HG02973 (cell line): Measurements from ENCODE around the gene DUSP10.

Source experiments
- ATAC-seq: cut with Tn5 transposase; IDR thresholded peaks from one replicate; pipeline ENCODE4 v1.9.1; 2021; ENCODE audit warnings: moderate library complexity; ENCODE audit not compliant: unreplicated experiment

The DUSP10 gene

DNA sequence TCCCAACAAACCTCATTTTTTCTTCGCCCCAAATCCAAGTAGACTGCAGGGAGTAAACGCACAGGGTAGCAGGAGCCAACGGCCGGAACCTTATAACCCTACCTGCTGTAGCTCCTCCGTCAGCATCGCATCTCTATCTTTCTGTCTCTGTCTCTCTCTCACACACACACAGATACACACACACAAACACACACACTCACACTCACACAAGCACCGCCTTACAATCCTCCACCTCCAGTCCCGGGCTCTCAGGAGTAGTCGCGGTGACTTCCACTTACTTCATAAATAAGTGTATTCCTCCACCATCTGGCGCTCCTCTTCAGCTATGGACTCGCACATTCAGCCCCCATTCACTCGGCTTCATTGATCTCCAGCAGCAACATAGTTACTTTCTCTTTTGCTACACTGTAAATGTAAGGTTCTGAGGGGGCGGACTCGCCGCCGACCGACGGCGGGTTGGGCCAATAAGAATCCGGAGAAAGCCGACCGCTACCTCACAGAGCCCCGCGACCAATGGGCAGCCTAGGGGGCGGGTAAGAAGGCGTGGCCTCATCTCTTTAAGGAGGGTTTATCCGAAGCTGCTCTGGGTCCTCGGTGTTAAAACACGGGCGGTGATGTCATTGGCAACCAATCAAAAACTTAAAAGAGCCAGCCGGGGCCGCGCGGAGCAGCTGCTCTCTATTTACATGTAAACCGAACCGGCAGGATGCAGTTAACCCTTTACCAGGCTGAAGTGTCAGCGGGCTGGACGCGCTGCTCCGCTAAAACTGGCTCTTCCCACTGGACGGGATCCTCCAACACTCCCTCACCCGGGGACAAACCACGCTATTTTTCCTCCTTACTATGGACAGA, at the start of gene DUSP10:
TSS of gene DUSP10 (minus strand) at position 387 of the 852 bp plus-strand sequence. CDS start 2,345 bp downstream, outside the sequence.
- ATAC-seq: peak; percentile 83

DNA sequence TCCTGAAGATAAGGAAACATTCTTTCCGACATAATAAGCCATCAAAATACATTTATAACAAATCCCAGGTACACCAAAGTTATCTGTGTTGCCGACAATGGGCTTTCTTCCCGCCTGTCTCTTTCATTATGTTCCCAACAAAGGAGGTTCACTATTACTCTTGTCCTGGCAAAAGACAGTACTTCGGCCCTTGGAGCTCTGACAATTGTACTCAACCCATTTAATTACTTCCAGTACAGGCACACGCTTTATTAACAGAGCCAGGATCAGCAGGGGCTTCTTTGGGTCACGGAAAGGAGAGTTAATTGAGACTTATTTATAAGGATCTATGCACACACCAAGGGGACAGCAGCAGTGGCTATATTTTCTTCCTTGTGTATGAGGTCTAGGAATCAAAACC, 46.6 kb upstream of the DUSP10 start:
- ATAC-seq: no peak

GRCh38 chr1:221786647-221787046, 44.8 kb upstream of the DUSP10 start:
- ATAC-seq: no peak

GRCh38 chr1:221783936-221784335, 42.0 kb upstream of the DUSP10 start:
- no peak for ATAC-seq

GRCh38 chr1:221783437-221783836, 41.5 kb upstream of the DUSP10 start:
- no peak for ATAC-seq

DNA sequence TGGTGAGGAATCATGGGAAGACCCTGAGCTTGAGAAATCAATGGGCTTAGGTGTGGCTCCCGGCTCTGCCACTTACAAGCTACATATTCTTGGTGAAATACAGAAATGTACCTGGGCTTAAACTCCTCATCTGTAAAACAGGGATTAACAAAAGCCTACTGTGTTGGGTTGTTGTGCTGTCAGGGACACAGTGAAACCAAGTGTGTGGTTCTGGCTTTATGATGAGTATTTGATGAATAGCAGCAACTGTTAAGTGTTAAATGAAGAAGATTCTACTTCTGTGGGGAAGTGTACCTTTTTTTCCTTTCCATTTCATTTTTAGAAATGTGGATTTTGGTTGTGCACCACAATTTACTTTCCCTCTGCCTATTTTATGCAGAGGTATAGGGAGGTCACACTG, 41.1 kb upstream of the DUSP10 start:
- no peak for ATAC-seq

DNA sequence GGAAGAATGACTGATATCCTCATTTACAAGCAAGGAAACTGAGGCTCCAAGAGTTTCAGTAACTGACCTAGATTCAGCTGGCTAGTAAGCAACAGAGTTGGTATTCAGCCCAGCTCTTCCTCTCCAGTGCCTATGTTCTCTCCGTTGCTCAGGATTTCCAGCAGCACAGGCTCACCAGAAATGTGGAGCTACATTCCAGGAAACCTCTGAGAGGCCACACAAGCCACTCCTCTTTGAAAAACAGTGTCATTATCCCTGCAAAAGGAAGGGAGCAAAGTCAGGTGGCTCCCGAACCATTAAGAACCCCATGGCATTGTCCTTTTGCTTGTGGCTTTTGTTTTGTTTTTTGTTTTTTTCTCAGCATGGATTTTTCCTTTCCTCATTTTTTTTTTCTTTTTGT, 40.6 kb upstream of the DUSP10 start:
- ATAC-seq: no peak

DNA sequence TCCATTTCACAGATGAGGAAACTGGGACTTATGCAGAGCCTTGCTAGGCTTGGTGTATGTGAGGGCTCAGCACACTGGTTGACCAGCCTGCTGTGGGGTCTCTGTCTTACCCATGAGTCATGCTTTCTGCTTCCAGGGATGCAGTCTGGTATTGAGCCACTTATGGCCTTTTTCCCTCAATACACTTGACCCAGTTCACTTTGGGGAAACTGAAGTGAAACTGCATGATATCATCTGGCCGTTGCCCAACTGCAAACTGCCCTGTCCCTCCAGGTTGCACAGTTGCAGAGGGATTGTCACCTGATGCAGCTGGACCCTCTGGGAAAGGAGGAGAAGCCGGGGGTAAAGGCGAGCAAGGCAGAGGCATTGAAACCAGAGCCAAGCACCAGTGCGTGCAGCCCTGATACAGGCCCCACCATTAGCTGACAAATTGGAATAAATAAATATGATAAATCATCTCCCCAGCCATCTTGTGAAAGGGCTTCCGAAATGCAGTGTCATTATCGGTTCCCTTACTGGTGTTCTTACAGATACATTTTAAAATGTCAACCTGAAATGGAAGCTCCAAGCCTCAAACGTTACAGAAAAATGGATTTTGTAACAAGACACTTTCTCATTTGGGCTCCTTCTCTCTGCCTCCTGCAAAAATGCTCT, 39.3 kb upstream of the DUSP10 start:
- ATAC-seq: no peak

DNA sequence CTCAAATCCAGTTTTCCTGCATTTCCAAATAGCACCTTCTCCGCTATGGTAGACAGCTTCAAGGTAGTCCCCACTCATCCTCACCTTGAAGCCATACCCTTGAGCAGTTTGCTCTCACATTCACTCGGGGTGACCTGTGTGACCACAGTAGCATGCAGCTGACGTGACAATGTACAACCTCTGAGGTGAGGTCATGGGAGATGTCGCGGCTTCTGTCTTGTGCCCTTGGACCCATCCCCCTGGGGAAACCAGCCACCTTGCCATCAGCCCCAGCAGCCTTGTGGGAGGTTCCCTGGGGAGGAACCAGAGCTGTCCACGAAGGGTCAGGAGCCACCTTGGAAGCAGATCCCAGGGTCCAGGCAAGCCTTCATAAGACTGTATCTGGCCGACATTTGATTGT, 38.3 kb upstream of the DUSP10 start:
- no peak for ATAC-seq

- no peak for ATAC-seq
Measured at GRCh38 chr1:221779771-221780170, 37.9 kb upstream of the DUSP10 start.

- peak; percentile 27 for ATAC-seq
Measured at GRCh38 chr1:221778535-221779142, 36.8 kb upstream of the DUSP10 start.

GRCh38 chr1:221778125-221778524, 36.2 kb upstream of the DUSP10 start:
- ATAC-seq: peak; percentile 18

GRCh38 chr1:221777431-221778072, 35.7 kb upstream of the DUSP10 start:
- ATAC-seq: peak; percentile 55

GRCh38 chr1:221776495-221777301, 34.8 kb upstream of the DUSP10 start:
- ATAC-seq: peak; percentile 31

DNA sequence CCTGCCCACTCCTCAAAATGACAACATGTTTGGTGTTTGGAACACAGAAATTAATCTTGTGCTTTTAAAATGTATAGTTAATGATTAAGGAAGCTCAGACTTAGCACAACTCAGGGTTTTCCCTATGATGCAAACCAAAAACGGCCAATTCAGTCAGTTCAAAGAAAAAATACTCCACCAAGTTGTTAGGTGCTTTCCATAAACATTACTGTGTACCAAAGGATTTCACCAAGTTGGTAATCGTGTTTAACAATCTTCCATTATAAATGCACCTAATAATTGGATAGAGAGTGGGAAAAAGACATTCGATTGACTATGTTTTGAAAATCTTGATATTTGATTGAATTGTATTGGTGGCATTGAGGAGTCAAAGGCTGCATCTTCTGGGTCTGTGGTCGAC, 33.3 kb upstream of the DUSP10 start:
- no peak for ATAC-seq

DNA sequence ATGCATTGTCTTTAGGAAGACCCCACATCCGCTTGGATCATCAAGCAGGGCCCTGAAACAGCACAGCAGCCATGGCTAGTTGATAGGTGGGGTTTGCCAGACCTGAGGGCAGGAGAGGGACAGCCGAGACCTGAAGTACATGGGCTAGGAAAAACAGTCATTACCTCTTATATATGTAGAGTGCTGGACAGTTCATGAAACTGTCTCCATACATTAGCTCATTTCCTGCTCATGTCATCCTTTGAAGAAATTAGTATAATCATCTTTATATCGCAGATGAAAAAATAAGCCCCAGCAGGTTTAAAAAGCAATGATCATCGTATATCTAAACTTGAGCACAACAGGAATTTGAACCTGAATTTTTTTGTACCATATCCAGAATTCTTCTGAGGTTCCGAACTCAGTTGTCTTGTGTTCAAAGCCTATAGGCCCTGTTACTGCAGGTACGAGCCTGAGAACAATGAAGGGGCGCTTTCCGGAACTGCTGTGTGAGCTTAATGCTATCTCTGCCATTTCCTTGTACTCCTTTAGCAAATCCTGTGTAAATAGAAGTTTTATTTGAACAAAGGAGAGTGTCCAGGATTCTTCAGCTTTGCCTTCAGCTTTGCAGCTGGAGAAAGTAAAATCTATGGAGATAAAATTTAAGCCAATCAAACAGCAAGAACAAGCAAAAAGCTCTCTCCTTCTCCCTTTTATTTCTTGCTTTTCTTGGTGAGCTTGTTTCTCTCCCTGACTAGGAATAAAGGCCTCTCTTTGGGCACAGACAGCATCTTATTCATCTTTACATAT, 32.4 kb upstream of the DUSP10 start:
- no peak for ATAC-seq

DNA sequence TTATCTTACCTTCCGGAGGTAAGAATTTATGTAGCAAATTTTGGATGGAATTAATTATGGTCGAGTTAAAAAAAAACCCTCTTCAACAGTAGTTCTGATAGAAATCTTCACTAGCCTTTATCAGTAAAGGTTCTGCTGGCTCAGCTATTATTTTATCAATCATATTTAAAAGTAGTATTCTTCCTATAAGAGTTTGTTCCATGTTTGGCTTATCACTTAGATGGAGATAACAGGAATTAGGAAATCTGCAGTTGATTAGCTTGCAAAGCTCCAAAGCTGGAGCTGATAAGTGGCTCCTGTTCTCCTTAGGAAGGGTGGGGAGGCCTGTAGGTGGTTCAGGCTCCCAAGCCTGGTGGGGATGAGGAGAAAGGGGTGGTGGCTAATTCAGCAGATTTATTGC, 31.5 kb upstream of the DUSP10 start:
- no peak for ATAC-seq

DNA sequence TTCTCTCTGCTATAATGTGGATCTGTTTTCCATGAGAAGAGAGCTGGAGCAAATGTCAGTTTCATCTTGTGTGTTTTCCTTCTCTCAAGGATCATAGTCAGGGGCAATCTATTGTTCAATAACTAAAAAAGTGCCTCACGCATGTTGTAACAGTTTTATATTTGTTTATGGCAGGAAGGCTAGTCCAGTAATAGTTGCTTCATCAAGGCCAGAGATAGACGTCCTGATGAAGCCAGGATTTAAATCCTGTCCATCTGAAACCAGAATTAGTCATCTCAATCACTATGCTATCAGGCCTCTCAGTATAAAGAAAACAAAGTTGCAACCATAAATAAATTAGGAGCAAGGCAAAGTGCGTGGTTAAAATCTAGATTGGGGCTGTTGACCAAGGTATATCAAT, 30.2 kb upstream of the DUSP10 start:
- ATAC-seq: no peak

DNA sequence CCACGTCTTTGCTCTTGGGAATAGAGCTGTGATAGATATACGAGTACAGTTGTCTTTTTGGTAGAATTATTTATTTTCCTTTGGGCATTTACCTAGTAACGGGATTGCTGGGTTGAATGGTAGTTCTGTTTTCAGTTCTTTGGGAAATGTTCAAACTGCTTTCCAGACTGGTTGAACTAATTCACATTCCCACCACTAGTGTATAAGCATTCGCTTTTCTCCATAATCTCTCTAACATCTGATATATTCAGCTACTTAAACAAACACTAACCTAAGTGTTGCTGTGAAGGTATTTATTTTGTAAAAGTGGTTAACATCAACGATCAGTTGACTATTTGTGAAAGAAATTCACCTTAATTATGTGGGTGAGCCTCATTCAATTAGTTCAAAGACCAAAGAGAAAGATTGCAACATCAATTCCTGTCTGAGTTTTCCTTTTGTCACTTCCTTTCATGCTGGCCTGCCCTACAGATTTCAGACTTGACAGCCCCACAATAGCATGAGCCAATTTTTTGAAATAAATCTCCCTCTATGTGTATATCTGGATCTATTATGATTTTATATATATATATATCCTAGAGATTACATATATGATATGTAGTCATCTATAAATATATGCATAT, 26.7 kb upstream of the DUSP10 start:
- ATAC-seq: no peak
